ENCODE measurements around the gene NATD1.
"Not testable (repeated sequence)": the region's sequence is repeated elsewhere in the genome, so short reads cannot be mapped to it uniquely, and the experiment has no call there.

The NATD1 gene

DNA sequence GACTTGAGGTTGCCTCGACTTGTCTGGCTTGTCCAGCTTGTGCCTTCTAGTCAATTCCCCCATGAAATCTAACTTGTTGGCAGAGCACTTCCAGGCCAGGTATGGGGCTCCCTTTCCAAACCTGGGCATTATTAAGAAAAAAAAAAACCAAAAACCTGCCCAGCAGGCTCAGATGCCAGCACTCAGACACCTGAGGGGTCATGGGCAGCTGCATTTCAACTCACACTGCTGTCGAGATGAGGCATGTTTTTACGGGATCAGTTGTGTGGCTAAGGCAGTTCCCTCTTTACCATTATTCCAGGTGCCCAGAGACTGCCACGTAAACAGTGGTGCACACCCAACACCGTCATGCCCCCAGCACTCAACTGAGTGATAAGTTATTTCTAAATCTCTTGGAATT is 57.1 kb downstream of the NATD1 start:
- H3K4me3 Mint-ChIP-seq = no peak overlapping the region
- H3K27ac Mint-ChIP-seq = no peak overlapping the region
- peaks cover 23% of the 10 kb centered on the region for H3K36me3 Mint-ChIP-seq (ENCODE audit: low read depth)
- H3K27me3 Mint-ChIP-seq (ENCODE audit: low read depth) = no peaks in the 10 kb centered on the region
- H3K9me3 Mint-ChIP-seq = no peaks in the 10 kb centered on the region
- H3K4me1 Mint-ChIP-seq (ENCODE audit: low read depth) = peaks cover 3% of the 10 kb centered on the region

DNA sequence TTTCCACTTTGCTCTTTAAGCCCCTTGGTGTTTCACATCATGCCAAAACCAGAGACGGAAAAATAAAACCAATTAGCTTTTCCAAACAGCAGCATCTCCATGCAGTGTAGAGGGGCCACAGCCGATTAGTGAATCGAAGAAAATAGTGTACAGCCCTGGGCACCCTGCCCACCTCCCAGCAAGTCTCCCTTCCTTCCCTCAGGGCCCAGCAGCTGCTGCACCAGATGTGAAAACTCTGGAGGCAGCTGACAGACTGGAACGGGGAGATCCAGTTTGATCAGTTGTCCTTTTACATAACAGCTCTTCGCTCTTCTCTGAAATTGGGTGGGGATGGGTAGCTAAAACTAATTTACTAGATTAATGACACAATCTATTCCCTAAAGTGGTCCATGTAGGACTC is 58.5 kb downstream of the NATD1 start:
- H3K4me1 Mint-ChIP-seq (ENCODE audit: low read depth) = peaks cover 3% of the 10 kb centered on the region
- H3K27ac Mint-ChIP-seq = no peak overlapping the region
- no peak overlapping the region for H3K4me3 Mint-ChIP-seq
- H3K9me3 Mint-ChIP-seq = no peaks in the 10 kb centered on the region
- H3K27me3 Mint-ChIP-seq (ENCODE audit: low read depth) = no peaks in the 10 kb centered on the region
- peaks cover 24% of the 10 kb centered on the region for H3K36me3 Mint-ChIP-seq (ENCODE audit: low read depth)

DNA sequence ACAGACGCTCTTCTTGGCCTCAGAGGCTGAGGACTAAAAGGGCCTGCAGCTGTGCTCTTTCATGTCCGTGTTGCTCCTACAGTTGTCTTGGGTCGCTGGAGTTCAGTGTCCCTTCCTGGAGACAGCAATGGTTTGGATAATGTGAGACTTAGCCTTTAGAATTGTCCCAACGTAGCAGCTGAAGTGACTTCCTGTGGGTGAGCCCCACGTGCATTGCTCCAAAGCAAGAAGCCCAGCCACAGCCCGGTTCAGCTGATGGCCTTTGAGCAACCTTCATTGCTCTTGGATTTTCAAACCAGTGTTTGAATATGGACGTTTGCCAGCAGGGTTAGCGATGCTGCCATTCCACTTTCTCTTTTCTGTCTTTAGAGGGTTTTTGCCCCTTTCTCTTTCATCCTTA is 59.0 kb downstream of the NATD1 start:
- Mint-ChIP-seq H3K9me3 (no peaks in the 10 kb centered on the region), H3K4me1 (ENCODE audit: low read depth) (peaks cover 3% of the 10 kb centered on the region), H3K27me3 (ENCODE audit: low read depth) (no peaks in the 10 kb centered on the region), H3K36me3 (ENCODE audit: low read depth) (peaks cover 24% of the 10 kb centered on the region), H3K4me3 (no peak overlapping the region), H3K27ac (no peak overlapping the region)

DNA sequence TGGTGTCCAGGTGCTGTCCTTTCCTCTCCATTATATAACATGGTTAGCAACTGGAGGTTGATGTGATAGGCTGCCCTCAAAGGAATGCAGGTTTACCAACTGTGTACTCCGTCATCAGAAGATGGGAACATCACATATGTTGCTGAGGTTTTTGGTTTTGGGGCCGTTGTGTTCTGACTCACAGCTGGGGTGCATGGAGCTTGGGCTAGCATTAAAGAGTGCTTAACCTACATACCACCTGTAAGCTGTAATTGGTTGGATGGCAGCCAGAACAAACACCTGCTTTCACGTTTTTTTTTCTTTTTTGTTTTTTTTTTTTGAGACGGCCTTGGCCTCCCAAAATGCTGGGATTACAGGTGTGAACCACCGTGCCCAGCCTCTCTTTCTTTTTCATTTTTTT is 60.2 kb downstream of the NATD1 start:
- H3K4me1 Mint-ChIP-seq (ENCODE audit: low read depth) = peaks cover 3% of the 10 kb centered on the region
- H3K27ac Mint-ChIP-seq = no peak overlapping the region
- no peaks in the 10 kb centered on the region for H3K9me3 Mint-ChIP-seq
- H3K27me3 Mint-ChIP-seq (ENCODE audit: low read depth) = no peaks in the 10 kb centered on the region
- H3K36me3 Mint-ChIP-seq (ENCODE audit: low read depth) = peaks cover 17% of the 10 kb centered on the region
- no peak overlapping the region for H3K4me3 Mint-ChIP-seq

DNA sequence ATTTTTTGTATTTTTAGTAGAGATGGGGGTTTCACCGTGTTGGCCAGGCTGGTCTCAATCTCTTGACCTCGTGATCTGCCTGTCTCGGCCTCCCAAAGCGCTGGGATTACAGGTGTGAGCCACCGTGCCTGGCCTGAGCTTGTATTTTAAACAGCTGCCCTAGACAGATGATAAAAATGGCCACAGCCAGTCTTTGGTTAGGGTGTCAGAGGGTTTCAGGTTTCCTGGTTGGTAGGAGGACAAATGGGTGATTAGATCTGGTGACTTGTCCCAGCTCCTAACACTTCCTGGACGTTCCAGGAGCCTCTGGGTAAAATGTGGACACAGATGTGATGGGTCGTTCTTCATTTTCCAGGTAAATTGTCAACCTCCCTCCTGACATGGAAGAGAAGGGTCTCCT is 60.8 kb downstream of the NATD1 start:
- not testable (repeated sequence) for H3K27ac Mint-ChIP-seq; H3K4me3 Mint-ChIP-seq; H3K27me3 Mint-ChIP-seq (ENCODE audit: low read depth); H3K9me3 Mint-ChIP-seq; H3K4me1 Mint-ChIP-seq (ENCODE audit: low read depth)
- peaks cover 11% of the 10 kb centered on the region for H3K36me3 Mint-ChIP-seq (ENCODE audit: low read depth)

DNA sequence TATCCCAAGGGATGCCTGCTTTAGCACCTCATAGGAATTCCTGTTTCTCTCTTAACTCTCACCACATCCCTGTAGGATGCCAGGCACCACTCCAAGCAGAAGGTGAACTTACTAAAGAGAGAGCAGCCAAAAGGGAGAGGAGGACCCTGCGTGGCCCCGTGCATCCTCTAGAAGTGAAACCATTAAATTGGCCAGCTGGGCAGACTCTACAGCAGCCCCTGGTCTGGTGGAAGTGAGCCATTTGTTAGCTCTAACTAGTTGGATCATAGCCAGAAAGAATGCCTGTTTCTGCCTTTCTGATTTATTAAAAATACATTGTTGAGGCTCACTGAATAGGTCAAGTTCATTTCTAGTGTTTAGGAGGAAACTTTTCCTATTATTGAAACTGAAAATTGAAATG is 61.5 kb downstream of the NATD1 start:
- H3K36me3 Mint-ChIP-seq (ENCODE audit: low read depth) = peaks cover 3% of the 10 kb centered on the region
- H3K27me3 Mint-ChIP-seq (ENCODE audit: low read depth) = no peaks in the 10 kb centered on the region
- H3K9me3 Mint-ChIP-seq = no peaks in the 10 kb centered on the region
- no peak overlapping the region for H3K4me3 Mint-ChIP-seq
- H3K4me1 Mint-ChIP-seq (ENCODE audit: low read depth) = peaks cover 3% of the 10 kb centered on the region
- no peak overlapping the region for H3K27ac Mint-ChIP-seq

DNA sequence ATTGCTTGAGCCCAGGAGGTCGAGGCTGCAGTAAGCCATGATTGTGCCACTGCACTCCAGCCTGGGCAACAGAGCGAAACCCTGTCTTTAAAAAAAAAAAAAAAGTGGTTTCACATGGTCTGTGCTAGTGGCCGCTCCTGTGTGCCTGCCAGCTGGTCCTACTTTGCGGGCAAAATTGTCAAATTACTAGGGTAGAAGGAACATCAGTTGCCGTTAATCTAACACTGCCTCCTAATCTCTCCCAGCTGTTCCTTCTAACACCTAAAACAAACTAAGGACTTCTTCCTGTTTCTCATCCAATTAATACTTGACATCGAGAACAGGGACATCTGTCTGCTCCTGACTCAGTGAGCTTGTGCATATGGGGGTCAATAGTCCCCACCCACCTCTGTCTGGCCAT is 63.1 kb downstream of the NATD1 start:
- Mint-ChIP-seq H3K27me3 (ENCODE audit: low read depth) (no peaks in the 10 kb centered on the region), H3K4me1 (ENCODE audit: low read depth) (peaks cover 6% of the 10 kb centered on the region), H3K9me3 (no peaks in the 10 kb centered on the region), H3K36me3 (ENCODE audit: low read depth) (peaks cover 5% of the 10 kb centered on the region), H3K4me3 (no peak overlapping the region), H3K27ac (no peak overlapping the region)

DNA sequence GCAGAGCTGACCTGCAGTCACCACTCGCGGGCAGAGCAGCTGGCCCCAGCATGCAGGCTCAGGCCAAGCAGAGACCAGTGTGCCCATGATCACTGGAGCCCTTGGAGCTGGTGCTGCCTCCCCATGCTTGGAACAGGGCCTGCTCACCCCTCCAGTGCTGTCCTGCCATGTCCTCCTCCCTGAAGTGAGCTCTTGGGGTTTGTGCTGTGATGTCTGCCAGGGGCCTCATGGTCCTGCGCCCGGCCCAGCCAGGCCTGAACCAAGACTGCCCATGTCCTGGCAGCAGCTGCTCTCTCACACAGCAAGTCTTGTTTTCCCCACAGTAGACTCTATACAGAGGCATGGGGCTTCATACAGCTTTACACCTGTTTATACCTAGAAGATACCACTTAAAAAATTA is 63.8 kb downstream of the NATD1 start:
- peaks cover 6% of the 10 kb centered on the region for H3K4me1 Mint-ChIP-seq (ENCODE audit: low read depth)
- no peak overlapping the region for H3K4me3 Mint-ChIP-seq
- peaks cover 10% of the 10 kb centered on the region for H3K36me3 Mint-ChIP-seq (ENCODE audit: low read depth)
- no peak overlapping the region for H3K27ac Mint-ChIP-seq
- no peaks in the 10 kb centered on the region for H3K27me3 Mint-ChIP-seq (ENCODE audit: low read depth)
- no peaks in the 10 kb centered on the region for H3K9me3 Mint-ChIP-seq

Measured in T-helper 1 cell treated with Interleukin-12 subunit alpha and Interleukin-12 subunit beta and Interleukin-4 antibody, amounts not matched to agents 30 μg/mL and 1 μg/mL, for 36 hours (primary cell).